Epithelial cell of esophagus (primary cell): ENCODE results near the gene PARP15.
"Not testable (repeated sequence)": the region's sequence is repeated elsewhere in the genome, so short reads cannot be mapped to it uniquely, and the experiment has no call there.

ENCODE experiments used
- DNase-seq: peaks from one replicate; pipeline ENCODE4 v3.0.0; 2010; ENCODE audit warnings: low read depth
- H3K4me3 ChIP-seq: 2 replicates; pipeline ENCODE4 v1.5.1; 2011; ENCODE audit warnings: mild to moderate bottlenecking, low read length, control low read depth
- CTCF ChIP-seq: IDR thresholded peaks from 2 replicates; pipeline ENCODE4 v1.5.1; 2011; ENCODE audit warnings: low read depth, mild to moderate bottlenecking, low read length, control low read depth, inconsistent platforms; ENCODE audit not compliant: insufficient read depth; ENCODE audit errors: missing control alignments

The PARP15 gene

GRCh38 chr3:122642935-122643334 is 65.5 kb downstream of the PARP15 start:
- TF ChIP-seq CTCF: no peak
- H3K4me3 ChIP-seq: no peak overlapping the region
- no peak for DNase-seq

- TF ChIP-seq CTCF: no peak
- no peak overlapping the region for H3K4me3 ChIP-seq
- DNase-seq: no peak
These were observed 68.9 kb downstream of the PARP15 start for GRCh38 chr3:122646146-122646988.

- H3K4me3 ChIP-seq, DNase-seq: not testable (repeated sequence)
These were observed 73.9 kb downstream of the PARP15 start for GRCh38 chr3:122651233-122651907.

GRCh38 chr3:122651962-122652361 is 74.5 kb downstream of the PARP15 start:
- not testable (repeated sequence) for H3K4me3 ChIP-seq

GRCh38 chr3:122658336-122658735 is 80.9 kb downstream of the PARP15 start:
- DNase-seq, H3K4me3 ChIP-seq: not testable (repeated sequence)

More at GRCh38 chr3:122651962-122652361, 74.5 kb downstream of the PARP15 start:
- not testable (repeated sequence) for DNase-seq

GRCh38 chr3:122660297-122660974 is 83.0 kb downstream of the PARP15 start:
- DNase-seq: peak; percentile 39
- no peak for TF ChIP-seq CTCF
- no peak overlapping the region for H3K4me3 ChIP-seq

- DNase-seq: no peak
- TF ChIP-seq CTCF: no peak
- H3K4me3 ChIP-seq: no peak overlapping the region
These were observed 84.2 kb downstream of the PARP15 start for GRCh38 chr3:122661633-122662032.

GRCh38 chr3:122662505-122662904 is 85.1 kb downstream of the PARP15 start:
- no peak for DNase-seq
- H3K4me3 ChIP-seq: no peak overlapping the region
- TF ChIP-seq CTCF: no peak
